Fibroblast of skin of scalp (primary cell): Measurements from ENCODE around the gene CSF3R. TPM values are rescaled to one million over a fixed set of nuclear protein-coding genes. Genes with fewer than 3 reads are reported as not detected.

Experiments used
- DNase-seq: peaks from one replicate; pipeline ENCODE4 v3.0.0-alpha.2; 2013
- polyA plus RNA-seq, 2 experiments: library from polyadenylated mRNA; unstranded; fragments of 120-200 nt; gene quantifications; one replicate each; pipeline ENCODE4 v1.2.1, GENCODE V29; 2013; ENCODE audit not compliant: insufficient read length in 2 of 2

The CSF3R gene
- polyA plus RNA-seq (2013, experiment 1 of 2; ENCODE audit: insufficient read length), result 0.07 TPM
- 0.25 TPM for polyA plus RNA-seq (2013, experiment 2 of 2; ENCODE audit: insufficient read length)

GRCh38 chr1:36482724-36483388, at the start of gene CSF3R:
Gene CSF3R (minus strand): TSS chr1:36482913. CDS start chr1:36479496, 3,417 bp downstream.
- no peak for DNase-seq

GRCh38 chr1:36531833-36532232, 49.1 kb upstream of the CSF3R start:
- no peak for DNase-seq

GRCh38 chr1:36530791-36531190, 48.1 kb upstream of the CSF3R start:
- DNase-seq, result no peak

- no peak for DNase-seq
These were observed 47.5 kb upstream of the CSF3R start for GRCh38 chr1:36530261-36530660.

GRCh38 chr1:36529769-36530260, 47.1 kb upstream of the CSF3R start:
- DNase-seq, result no peak

- no peak for DNase-seq
These were observed 45.9 kb upstream of the CSF3R start for GRCh38 chr1:36528361-36529349.

- DNase-seq, result no peak
These were observed 42.5 kb upstream of the CSF3R start for GRCh38 chr1:36525166-36525565.

GRCh38 chr1:36524359-36525062, 41.8 kb upstream of the CSF3R start:
- DNase-seq, result no peak

- DNase-seq, result no peak
These were observed 41.1 kb upstream of the CSF3R start for GRCh38 chr1:36523850-36524249.

- DNase-seq, result no peak
These were observed 40.5 kb upstream of the CSF3R start for GRCh38 chr1:36523230-36523495.

- no peak for DNase-seq
These were observed 39.9 kb upstream of the CSF3R start for GRCh38 chr1:36522461-36523229.

- DNase-seq, result no peak
These were observed 39.3 kb upstream of the CSF3R start for GRCh38 chr1:36522021-36522420.

GRCh38 chr1:36520771-36521420, 38.2 kb upstream of the CSF3R start:
- DNase-seq, result no peak

GRCh38 chr1:36520056-36520455, 37.3 kb upstream of the CSF3R start:
- DNase-seq, result no peak

- DNase-seq, result no peak
These were observed 34.5 kb upstream of the CSF3R start for GRCh38 chr1:36517011-36517771.

- peak; percentile 54 for DNase-seq
These were observed 33.8 kb upstream of the CSF3R start for GRCh38 chr1:36516372-36517010.

GRCh38 chr1:36515315-36516138, 32.8 kb upstream of the CSF3R start:
- no peak for DNase-seq

GRCh38 chr1:36514501-36514900, 31.8 kb upstream of the CSF3R start:
- no peak for DNase-seq
